ENCODE results near the gene DSCAML1. TPM values are rescaled to one million over a fixed set of nuclear protein-coding genes. Genes with fewer than 3 reads are reported as not detected.

DSCAML1 gene
- total RNA-seq, 2 experiments from 2014 or later, result 0.13 to 0.29 TPM

- no peak for TF ChIP-seq CTCF (IDR thresholded peaks at IDR 0.05)
- intact Hi-C loops (cut with micrococcal nuclease), result no loop called here
- ATAC-seq (no peak), DNase-seq (no peak)
- H3K27ac Mint-ChIP-seq, result no peak overlapping the region
- H3K4me3 Mint-ChIP-seq, result no peak overlapping the region
- no peaks in the 10 kb centered on the region for H3K36me3 Mint-ChIP-seq (ENCODE audit: low read depth)
- CTCF ChIA-PET, result interaction anchor here (1.0 kb wide), 1 partner anchor 87 kb away, joined by 3 read pairs; no protein-coding TSS in a partner anchor
- H3K4me1 Mint-ChIP-seq (ENCODE audit: low read depth), result no peaks in the 10 kb centered on the region
- POLR2A ChIA-PET, result no interaction called here
- no peaks in the 10 kb centered on the region for H3K9me3 Mint-ChIP-seq
- no peaks in the 10 kb centered on the region for H3K27me3 Mint-ChIP-seq
These were observed 282.8 kb downstream of the DSCAML1 start for GRCh38 chr11:117514256-117514655.

GRCh38 chr11:117513666-117514065, 283.4 kb downstream of the DSCAML1 start:
- Mint-ChIP-seq H3K4me3 (no peak overlapping the region), H3K27ac (no peak overlapping the region), H3K9me3 (no peaks in the 10 kb centered on the region), H3K27me3 (no peaks in the 10 kb centered on the region), H3K36me3 (ENCODE audit: low read depth) (no peaks in the 10 kb centered on the region), H3K4me1 (ENCODE audit: low read depth) (no peaks in the 10 kb centered on the region)
- ATAC-seq, result no peak
- no peak for TF ChIP-seq CTCF (IDR thresholded peaks at IDR 0.05)
- ChIA-PET POLR2A (no interaction called here), CTCF (interaction anchor here (1.0 kb wide), 1 partner anchor 87 kb away, joined by 3 read pairs; no protein-coding TSS in a partner anchor)
- no peak for DNase-seq
- intact Hi-C loops (cut with micrococcal nuclease), result no loop called here

- H3K4me3 Mint-ChIP-seq, result no peak overlapping the region
- no peaks in the 10 kb centered on the region for H3K4me1 Mint-ChIP-seq (ENCODE audit: low read depth)
- no peaks in the 10 kb centered on the region for H3K9me3 Mint-ChIP-seq
- H3K27me3 Mint-ChIP-seq, result no peaks in the 10 kb centered on the region
- DNase-seq, result no peak
- ChIA-PET CTCF (no interaction called here), POLR2A (no interaction called here)
- TF ChIP-seq CTCF (IDR thresholded peaks at IDR 0.05), result no peak
- no peak overlapping the region for H3K27ac Mint-ChIP-seq
- H3K36me3 Mint-ChIP-seq (ENCODE audit: low read depth), result no peaks in the 10 kb centered on the region
- ATAC-seq, result no peak
- intact Hi-C loops (cut with micrococcal nuclease), result no loop called here
These were observed 285.0 kb downstream of the DSCAML1 start for GRCh38 chr11:117511931-117512539.

DNA sequence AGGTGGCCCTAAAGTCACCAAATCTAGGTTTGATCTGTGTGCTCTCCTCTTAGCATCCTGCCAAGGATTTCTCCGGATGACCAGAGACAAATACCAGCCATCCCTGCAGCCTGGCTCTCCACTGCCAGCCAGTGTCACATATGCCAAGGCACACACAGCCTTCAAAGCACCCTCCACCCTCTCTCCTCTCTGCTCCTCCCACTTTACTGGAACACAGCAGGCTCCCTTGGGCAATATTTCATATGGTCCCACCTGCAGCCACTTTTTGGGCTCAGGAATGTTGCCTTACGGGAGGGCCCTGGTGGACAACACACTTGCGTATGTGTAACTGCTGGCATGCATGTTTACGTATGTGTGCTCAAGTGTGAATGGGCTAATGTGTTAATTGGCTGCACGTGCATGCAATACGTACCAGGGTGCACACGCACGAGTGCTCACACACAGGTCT, 285.5 kb downstream of the DSCAML1 start:
- H3K4me1 Mint-ChIP-seq (ENCODE audit: low read depth), result no peaks in the 10 kb centered on the region
- ChIA-PET CTCF (no interaction called here), POLR2A (no interaction called here)
- no peaks in the 10 kb centered on the region for H3K9me3 Mint-ChIP-seq
- ATAC-seq, result no peak
- H3K4me3 Mint-ChIP-seq, result no peak overlapping the region
- no peaks in the 10 kb centered on the region for H3K27me3 Mint-ChIP-seq
- intact Hi-C loops (cut with micrococcal nuclease), result no loop called here
- no peaks in the 10 kb centered on the region for H3K36me3 Mint-ChIP-seq (ENCODE audit: low read depth)
- no peak overlapping the region for H3K27ac Mint-ChIP-seq
- TF ChIP-seq CTCF (IDR thresholded peaks at IDR 0.05), result no peak
- DNase-seq, result no peak

DNA sequence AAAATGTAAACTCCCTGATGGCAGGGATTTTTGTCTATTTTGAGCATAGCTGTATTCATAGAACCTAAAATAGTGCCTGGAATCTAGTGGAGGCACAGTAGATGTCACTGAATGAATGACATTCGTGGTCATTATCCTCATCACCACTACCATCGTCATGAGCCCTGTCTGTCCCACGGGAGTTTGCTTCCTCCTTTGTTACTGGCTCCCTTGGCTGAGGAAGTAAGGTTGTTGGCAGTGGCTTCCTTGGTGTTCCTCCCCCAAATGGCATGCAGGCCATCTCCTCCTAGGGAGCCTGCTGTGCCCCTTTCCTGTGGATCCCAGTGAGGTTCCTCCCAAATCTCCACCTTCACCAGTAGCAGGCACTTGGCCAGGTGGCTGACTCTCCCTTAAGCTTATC, 286.4 kb downstream of the DSCAML1 start:
- ATAC-seq, result no peak
- POLR2A ChIA-PET, result no interaction called here
- DNase-seq, result no peak
- H3K27ac Mint-ChIP-seq, result no peak overlapping the region
- H3K9me3 Mint-ChIP-seq, result no peaks in the 10 kb centered on the region
- intact Hi-C loops (cut with micrococcal nuclease), result no loop called here
- TF ChIP-seq CTCF (IDR thresholded peaks at IDR 0.05), result no peak
- no peaks in the 10 kb centered on the region for H3K36me3 Mint-ChIP-seq (ENCODE audit: low read depth)
- H3K4me1 Mint-ChIP-seq (ENCODE audit: low read depth), result no peaks in the 10 kb centered on the region
- H3K27me3 Mint-ChIP-seq, result no peaks in the 10 kb centered on the region
- H3K4me3 Mint-ChIP-seq, result no peak overlapping the region
- CTCF ChIA-PET, result interaction anchor here (2.2 kb wide), 1 partner anchor 85 kb away, joined by 12 read pairs; no protein-coding TSS in a partner anchor
